H9 (cell line): ENCODE data around the gene SCN7A. TPM values are rescaled to one million over a fixed set of nuclear protein-coding genes. Genes with fewer than 3 reads are reported as not detected.

Experiments used
- DNase-seq: peaks from one replicate; pipeline ENCODE4 v3.0.0-alpha.2; 2017
- H2AFZ ChIP-seq: one replicate; pipeline ENCODE4 v1.6.1; 2013; ENCODE audit warnings: mild to moderate bottlenecking, low read length, control low read depth, moderate library complexity
- H2AK5ac ChIP-seq: 2 replicates; pipeline ENCODE4 v1.6.1; 2013; ENCODE audit warnings: low read length, control low read depth, mixed read lengths; ENCODE audit not compliant: insufficient read length
- H2BK120ac ChIP-seq: one replicate; pipeline ENCODE4 v1.6.1; 2013; ENCODE audit warnings: low read depth, mild to moderate bottlenecking, low read length, control low read depth, inconsistent platforms; ENCODE audit not compliant: poor library complexity, severe bottlenecking
- H2BK12ac ChIP-seq: 2 replicates; pipeline ENCODE4 v1.6.1; 2013; ENCODE audit warnings: low read length, control low read depth, mixed read lengths, low read depth; ENCODE audit not compliant: insufficient read length
- H2BK15ac ChIP-seq: 2 replicates; pipeline ENCODE4 v1.6.1; 2013; ENCODE audit warnings: low read depth, low read length, control low read depth
- H2BK20ac ChIP-seq: one replicate; pipeline ENCODE4 v1.6.1; 2013; ENCODE audit warnings: low read depth, mild to moderate bottlenecking, low read length, control low read depth, inconsistent platforms; ENCODE audit not compliant: poor library complexity, severe bottlenecking
- H2BK5ac ChIP-seq: 2 replicates; pipeline ENCODE4 v1.6.1; 2013; ENCODE audit warnings: low read length, control low read depth, mixed read lengths; ENCODE audit not compliant: insufficient read length
- H3K14ac ChIP-seq: 2 replicates; pipeline ENCODE4 v1.6.1; 2013; ENCODE audit warnings: low read length, control low read depth; ENCODE audit not compliant: insufficient read depth
- H3K18ac ChIP-seq: 2 replicates; pipeline ENCODE4 v1.6.1; 2013; ENCODE audit warnings: low read depth, mild to moderate bottlenecking, mixed read lengths, low read length, control low read depth; ENCODE audit not compliant: insufficient read length
- H3K23ac ChIP-seq: 2 replicates; pipeline ENCODE4 v1.6.1; 2013; ENCODE audit warnings: low read length, control low read depth, mixed read lengths, low read depth; ENCODE audit not compliant: insufficient read length
- H3K23me2 ChIP-seq: 2 replicates; pipeline ENCODE4 v1.6.1; 2013; ENCODE audit warnings: low read depth, mild to moderate bottlenecking, mixed read lengths, low read length, control low read depth; ENCODE audit not compliant: insufficient read length, poor library complexity, severe bottlenecking
- H3K27ac ChIP-seq: 2 replicates; pipeline ENCODE4 v1.5.1; 2013; ENCODE audit warnings: low read length, control low read depth, mixed read lengths, low read depth; ENCODE audit not compliant: insufficient read length
- H3K27me3 ChIP-seq: 2 replicates; pipeline ENCODE4 v1.6.1; 2013; ENCODE audit warnings: low read length, control low read depth, inconsistent platforms; ENCODE audit not compliant: insufficient read depth
- H3K4ac ChIP-seq: 2 replicates; pipeline ENCODE4 v1.6.1; 2013; ENCODE audit warnings: low read depth, mild to moderate bottlenecking, control low read depth, inconsistent platforms, low read length, moderate library complexity
- H3K4me1 ChIP-seq: 2 replicates; pipeline ENCODE4 v1.6.1; 2013; ENCODE audit warnings: low read length, control low read depth, inconsistent platforms; ENCODE audit not compliant: insufficient read depth
- H3K4me2 ChIP-seq: 2 replicates; pipeline ENCODE4 v1.6.1; 2013; ENCODE audit warnings: low read length, control low read depth, mixed read lengths; ENCODE audit not compliant: insufficient read length, insufficient read depth
- H3K56ac ChIP-seq: 2 replicates; pipeline ENCODE4 v1.6.1; 2013; ENCODE audit warnings: low read depth, mild to moderate bottlenecking, mixed read lengths, low read length, control low read depth; ENCODE audit not compliant: insufficient read length
- H3K79me1 ChIP-seq: 2 replicates; pipeline ENCODE4 v1.6.1; 2013; ENCODE audit warnings: low read depth, mild to moderate bottlenecking, moderate library complexity, low read length, control low read depth, inconsistent platforms; ENCODE audit not compliant: insufficient read depth, poor library complexity, severe bottlenecking
- H3K79me2 ChIP-seq: 2 replicates; pipeline ENCODE4 v1.6.1; 2013; ENCODE audit warnings: low read length, control low read depth, inconsistent platforms; ENCODE audit not compliant: insufficient read depth
- H3K9ac ChIP-seq: 2 replicates; pipeline ENCODE4 v1.6.1; 2013; ENCODE audit warnings: low read length, control low read depth, mixed read lengths; ENCODE audit not compliant: insufficient read length; ENCODE audit errors: extremely low read depth
- H3K9me3 ChIP-seq: one replicate; pipeline ENCODE4 v1.6.1; 2013; ENCODE audit warnings: low read depth, low read length, inconsistent platforms; ENCODE audit not compliant: control insufficient read depth
- H3T11ph ChIP-seq: one replicate; pipeline ENCODE4 v1.6.1; 2013; ENCODE audit warnings: mild to moderate bottlenecking, low read length, control low read depth, inconsistent platforms
- H4K20me1 ChIP-seq: one replicate; pipeline ENCODE4 v1.6.1; 2013; ENCODE audit not compliant: control insufficient read depth, insufficient read length, insufficient read depth
- H4K5ac ChIP-seq: 2 replicates; pipeline ENCODE4 v1.6.1; 2013; ENCODE audit warnings: low read depth, mild to moderate bottlenecking, mixed read lengths, low read length, control low read depth; ENCODE audit not compliant: insufficient read length
- H4K8ac ChIP-seq: replicated peaks from 2 replicates; pipeline ENCODE4 v1.6.1; 2013; ENCODE audit warnings: low read length, control low read depth, mixed read lengths, low read depth; ENCODE audit not compliant: insufficient read length
- H4K91ac ChIP-seq: 2 replicates; pipeline ENCODE4 v1.6.1; 2013; ENCODE audit warnings: low read depth, mild to moderate bottlenecking, moderate library complexity, mixed read lengths, low read length, control low read depth; ENCODE audit not compliant: insufficient read length
- H3K27ac Mint-ChIP-seq, 3 experiments: 2 replicates in 2 of 3; 3 replicates in 1 of 3; pipeline ENCODE4 v1.8.0; 2020 to 2021; ENCODE audit warnings: mixed read lengths in 3 of 3, mild to moderate bottlenecking in 1 of 3, moderate library complexity in 1 of 3
- H3K27me3 Mint-ChIP-seq: 2 replicates; pipeline ENCODE4 v1.8.0; 2021; ENCODE audit warnings: low read depth, mild to moderate bottlenecking, moderate library complexity, mixed read lengths
- H3K36me3 Mint-ChIP-seq, 3 experiments: 2 replicates in 2 of 3; 3 replicates in 1 of 3; pipeline ENCODE4 v1.8.0; 2020 to 2021; ENCODE audit warnings: low read depth in 3 of 3, mixed read lengths in 3 of 3; ENCODE audit not compliant: insufficient read depth in 1 of 3
- H3K4me1 Mint-ChIP-seq, 2 experiments: 2 replicates each; pipeline ENCODE4 v1.8.0; 2020; ENCODE audit warnings: mixed read lengths in 2 of 2
- H3K4me3 Mint-ChIP-seq, 2 experiments: 2 replicates in 1 of 2; 3 replicates in 1 of 2; pipeline ENCODE4 v1.8.0; 2020 to 2021; ENCODE audit warnings: mild to moderate bottlenecking in 2 of 2, mixed read lengths in 2 of 2, moderate library complexity in 1 of 2
- H3K9me3 Mint-ChIP-seq, 2 experiments: 2 replicates in 1 of 2; 3 replicates in 1 of 2; pipeline ENCODE4 v1.8.0; 2020; ENCODE audit warnings: mild to moderate bottlenecking in 2 of 2, mixed read lengths in 2 of 2, moderate library complexity in 1 of 2
- WGBS: extraction: QIAGEN DNeasy Blood & Tissue Kit; methylation state at CpG from one replicate; pipeline ENCODE4 v1.1.7; 2013; ENCODE audit warnings: missing lambda C conversion rate, low lambda C conversion rate, mixed read lengths; ENCODE audit not compliant: insufficient read length; ENCODE audit errors: extremely low coverage; 5-methylcytosine and 5-hydroxymethylcytosine counted together
- total RNA-seq: library from RNA; stranded (reverse); gene quantifications from 2 replicates; pipeline ENCODE4 v1.2.1, GENCODE V29; 2021
- TF ChIP-seq, protein P1 (sequence below): fragments of 200-600 bp; sonication (generic); conservative IDR thresholded peaks from 3 replicates; pipeline ENCODE4 v1.8.0; 2021; ENCODE audit warnings: antibody characterized with exemption, mild to moderate bottlenecking

Gene SCN7A
- total RNA-seq, 1 experiment from 2014 or later = 0.07 TPM

DNA sequence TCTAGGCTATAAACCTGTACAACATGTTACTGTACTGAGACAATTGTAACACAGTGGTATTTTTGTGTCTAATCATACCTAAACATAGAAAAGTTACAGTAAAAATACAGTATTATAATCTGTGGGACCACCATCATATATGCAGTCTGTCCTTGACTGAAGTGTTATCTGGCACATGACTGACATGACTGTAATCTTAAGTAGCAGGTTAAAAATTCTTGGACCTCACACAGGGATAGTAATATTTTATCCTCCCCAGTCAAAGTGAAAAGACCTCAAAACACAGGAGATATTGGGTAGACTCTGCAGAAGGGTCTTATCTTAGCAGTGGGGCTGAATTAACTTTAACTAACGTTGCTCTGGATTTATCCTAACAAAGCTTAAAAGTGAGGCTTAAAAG, 113.4 kb downstream of the SCN7A start:
- TF ChIP-seq, protein P1, sequence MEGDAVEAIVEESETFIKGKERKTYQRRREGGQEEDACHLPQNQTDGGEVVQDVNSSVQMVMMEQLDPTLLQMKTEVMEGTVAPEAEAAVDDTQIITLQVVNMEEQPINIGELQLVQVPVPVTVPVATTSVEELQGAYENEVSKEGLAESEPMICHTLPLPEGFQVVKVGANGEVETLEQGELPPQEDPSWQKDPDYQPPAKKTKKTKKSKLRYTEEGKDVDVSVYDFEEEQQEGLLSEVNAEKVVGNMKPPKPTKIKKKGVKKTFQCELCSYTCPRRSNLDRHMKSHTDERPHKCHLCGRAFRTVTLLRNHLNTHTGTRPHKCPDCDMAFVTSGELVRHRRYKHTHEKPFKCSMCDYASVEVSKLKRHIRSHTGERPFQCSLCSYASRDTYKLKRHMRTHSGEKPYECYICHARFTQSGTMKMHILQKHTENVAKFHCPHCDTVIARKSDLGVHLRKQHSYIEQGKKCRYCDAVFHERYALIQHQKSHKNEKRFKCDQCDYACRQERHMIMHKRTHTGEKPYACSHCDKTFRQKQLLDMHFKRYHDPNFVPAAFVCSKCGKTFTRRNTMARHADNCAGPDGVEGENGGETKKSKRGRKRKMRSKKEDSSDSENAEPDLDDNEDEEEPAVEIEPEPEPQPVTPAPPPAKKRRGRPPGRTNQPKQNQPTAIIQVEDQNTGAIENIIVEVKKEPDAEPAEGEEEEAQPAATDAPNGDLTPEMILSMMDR = no peak
- H2BK20ac ChIP-seq = no peak overlapping the region
- H3T11ph ChIP-seq = no peak overlapping the region
- Mint-ChIP-seq H3K9me3 (no peaks in the 10 kb centered on the region; a peak in 1 of 5 replicates), H3K36me3 (no peaks in the 10 kb centered on the region), H3K4me1 (peaks cover 6 to 7% of the 10 kb centered on the region in 2 experiments), H3K27ac (no peak overlapping the region), H3K27me3 (peaks cover 18% of the 10 kb centered on the region), H3K4me3 (no peak overlapping the region)
- H3K79me1 ChIP-seq = no peaks in the 10 kb centered on the region
- H4K5ac ChIP-seq = no peak overlapping the region
- no peaks in the 10 kb centered on the region for H3K9me3 ChIP-seq
- no peak overlapping the region for H3K18ac ChIP-seq
- no peak overlapping the region for H2BK120ac ChIP-seq
- H4K91ac ChIP-seq = no peak overlapping the region
- H4K20me1 ChIP-seq = no peaks in the 10 kb centered on the region
- peaks cover 2% of the 10 kb centered on the region; the same call in 1 of the 2 replicates for H3K4me1 ChIP-seq
- no peak overlapping the region for H3K27ac ChIP-seq
- H3K56ac ChIP-seq = no peak overlapping the region
- H2BK5ac ChIP-seq = no peak overlapping the region
- no peak overlapping the region for H2BK12ac ChIP-seq
- no peak overlapping the region for H2AFZ ChIP-seq
- no peak overlapping the region for H3K14ac ChIP-seq
- H3K23me2 ChIP-seq = peaks cover 6% of the 10 kb centered on the region
- no peak overlapping the region for H3K4ac ChIP-seq
- H2BK15ac ChIP-seq = no peak overlapping the region
- no peaks in the 10 kb centered on the region for H3K27me3 ChIP-seq
- no peak overlapping the region for H3K23ac ChIP-seq
- H3K4me2 ChIP-seq = no peak overlapping the region
- H3K9ac ChIP-seq = no peak overlapping the region
- no CpG with 5 or more reads among the region's 1 CpG for WGBS
- DNase-seq = no peak
- H3K79me2 ChIP-seq = no peaks in the 10 kb centered on the region
- no peak overlapping the region for H4K8ac ChIP-seq
- no peak overlapping the region for H2AK5ac ChIP-seq
